SK-N-SH treated with all-trans-retinoic acid at 6 μM for 48 hours (cell line): Measurements from ENCODE around the gene ZNF524.

Source experiments
- CSDC2 ChIP-seq: fragments of 250-450 bp; sonication (Bioruptor Pico); IDR thresholded peaks from 2 replicates; pipeline ENCODE4 v1.5.0; 2020; ENCODE audit warnings: mild to moderate bottlenecking, moderate library complexity
- OSR1 ChIP-seq: fragments of 250-450 bp; sonication (Bioruptor Pico); IDR thresholded peaks from 2 replicates; pipeline ENCODE4 v1.8.0; 2022; ENCODE audit warnings: moderate library complexity, mild to moderate bottlenecking, inconsistent platforms
- SNAI2 ChIP-seq: fragments of 250-450 bp; sonication (Bioruptor Pico); IDR thresholded peaks from 2 replicates; pipeline ENCODE4 v1.5.0; 2020; ENCODE audit warnings: mild to moderate bottlenecking, moderate library complexity
- ZC3H10 ChIP-seq: fragments of 250-450 bp; sonication (Bioruptor Pico); IDR thresholded peaks from 2 replicates; pipeline ENCODE4 v1.5.1; 2021; ENCODE audit warnings: mild to moderate bottlenecking, moderate library complexity
- ZFP3 ChIP-seq: fragments of 250-450 bp; sonication (Bioruptor Pico); IDR thresholded peaks from 2 replicates; pipeline ENCODE4 v1.5.0; 2020; ENCODE audit warnings: mild to moderate bottlenecking, moderate library complexity
- ZFP30 ChIP-seq: fragments of 450-650 bp; formaldehyde crosslinking; IDR thresholded peaks from 2 replicates; pipeline ENCODE4 v1.5.0; 2022; ENCODE audit warnings: mild to moderate bottlenecking, moderate library complexity
- ZNF8 ChIP-seq: fragments of 450-650 bp; formaldehyde crosslinking; IDR thresholded peaks from 2 replicates; pipeline ENCODE4 v1.5.0; 2020; ENCODE audit warnings: mild to moderate bottlenecking, moderate library complexity
- TF ChIP-seq, protein P1 (sequence below): fragments of 250-450 bp; sonication (Bioruptor Pico); IDR thresholded peaks from 2 replicates; pipeline ENCODE4 v1.5.1; 2020; ENCODE audit warnings: low read depth, mild to moderate bottlenecking, moderate library complexity

DNA sequence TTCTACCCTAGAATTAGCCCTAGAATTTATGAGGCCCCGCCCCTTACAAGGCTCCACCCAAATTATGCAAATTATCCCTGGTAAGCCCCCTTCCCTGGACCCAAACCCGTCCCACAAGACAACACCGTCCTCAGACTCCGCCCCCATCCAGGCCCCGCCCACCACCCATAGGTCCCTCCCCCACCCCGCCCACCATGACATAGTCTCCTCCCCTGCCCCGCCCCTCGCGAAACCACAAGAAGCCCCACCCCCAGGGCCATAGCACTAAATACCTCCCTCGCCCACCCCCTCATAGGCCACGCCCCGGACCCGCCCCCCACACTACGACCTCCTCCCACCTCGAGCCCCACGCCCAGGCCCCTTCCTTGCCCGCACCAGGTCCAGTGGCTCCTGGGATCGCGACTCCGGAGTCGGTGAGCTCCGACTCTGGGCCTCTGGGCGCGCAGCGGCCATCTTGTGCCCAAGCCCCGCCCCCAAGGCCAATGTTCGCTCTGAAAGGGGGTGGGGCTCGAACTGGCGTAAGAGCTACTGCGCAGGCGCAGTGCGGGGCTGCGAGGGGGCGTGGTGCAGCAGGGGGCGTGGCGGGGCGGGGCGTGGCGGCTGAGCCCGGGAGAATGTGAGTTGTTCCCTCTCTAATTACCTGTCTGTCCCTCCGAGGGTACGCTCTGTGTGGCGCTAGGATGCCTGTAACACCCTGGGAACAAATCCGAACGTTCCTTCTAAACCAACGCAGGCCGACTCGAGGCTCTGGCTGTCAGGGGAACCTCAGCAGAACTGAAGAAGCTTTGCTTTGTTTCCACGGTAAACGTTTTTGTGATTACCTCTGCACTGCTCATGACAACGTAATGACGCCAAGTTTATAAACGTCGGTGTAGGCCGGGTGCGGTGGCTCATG lies 24.3 kb downstream of the ZNF524 start, which contains the start of gene ZNF784:
- no peak for TF ChIP-seq ZFP30 (CRISPR knock-in tag)
- TF ChIP-seq ZC3H10 (CRISPR knock-in tag): no peak
- TF ChIP-seq, protein P1, sequence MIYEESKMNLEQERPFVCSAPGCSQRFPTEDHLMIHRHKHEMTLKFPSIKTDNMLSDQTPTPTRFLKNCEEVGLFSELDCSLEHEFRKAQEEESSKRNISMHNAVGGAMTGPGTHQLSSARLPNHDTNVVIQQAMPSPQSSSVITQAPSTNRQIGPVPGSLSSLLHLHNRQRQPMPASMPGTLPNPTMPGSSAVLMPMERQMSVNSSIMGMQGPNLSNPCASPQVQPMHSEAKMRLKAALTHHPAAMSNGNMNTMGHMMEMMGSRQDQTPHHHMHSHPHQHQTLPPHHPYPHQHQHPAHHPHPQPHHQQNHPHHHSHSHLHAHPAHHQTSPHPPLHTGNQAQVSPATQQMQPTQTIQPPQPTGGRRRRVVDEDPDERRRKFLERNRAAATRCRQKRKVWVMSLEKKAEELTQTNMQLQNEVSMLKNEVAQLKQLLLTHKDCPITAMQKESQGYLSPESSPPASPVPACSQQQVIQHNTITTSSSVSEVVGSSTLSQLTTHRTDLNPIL (CRISPR knock-in tag): no peak
- no peak for TF ChIP-seq ZNF8 (CRISPR knock-in tag)
- TF ChIP-seq CSDC2 (CRISPR knock-in tag): no peak
- no peak for TF ChIP-seq ZFP3 (CRISPR knock-in tag)
- no peak for TF ChIP-seq SNAI2 (CRISPR knock-in tag)
- TF ChIP-seq OSR1 (CRISPR knock-in tag): no peak
